Natural killer cell (primary cell): ENCODE measurements around the gene PALLD. TPM values are rescaled to one million over a fixed set of nuclear protein-coding genes. Genes with fewer than 3 reads are reported as not detected.

Experiments used
- ATAC-seq, 3 donors: fragments of 150-1000 bp in 2 of 3; fragments of 200-7000 bp in 1 of 3; cut with Tn5 transposase; 1 replicate in 1 of 3; 2 replicates in 2 of 3; pipeline ENCODE4 v1.10.0; 2021; ENCODE audit warnings: mild to moderate bottlenecking in 2 of 3, moderate library complexity in 2 of 3
- DNase-seq, 2 donors: peaks; one replicate each; pipeline versions ENCODE4 v3.0.0 to v3.0.0-alpha.2; 2013 to 2021; ENCODE audit warnings: mixed read lengths in 1 of 2
- H3K27ac ChIP-seq: one replicate; pipeline ENCODE4 v1.5.1; 2013; ENCODE audit warnings: mild to moderate bottlenecking, low read length
- H3K27me3 ChIP-seq: one replicate; pipeline ENCODE4 v1.6.1; 2013; ENCODE audit warnings: low read length; ENCODE audit not compliant: control insufficient read depth, insufficient read depth
- H3K36me3 ChIP-seq: one replicate; pipeline ENCODE4 v1.6.1; 2013; ENCODE audit warnings: low read length; ENCODE audit not compliant: control insufficient read depth, insufficient read depth
- H3K4me1 ChIP-seq: one replicate; pipeline ENCODE4 v1.6.1; 2013; ENCODE audit warnings: low read length; ENCODE audit not compliant: control insufficient read depth, insufficient read depth
- H3K4me3 ChIP-seq: one replicate; pipeline ENCODE4 v1.5.1; 2013; ENCODE audit warnings: low read length
- H3K9me3 ChIP-seq: one replicate; pipeline ENCODE4 v1.6.1; 2013; ENCODE audit warnings: low read length; ENCODE audit not compliant: control insufficient read depth, insufficient read depth
- H3K27ac Mint-ChIP-seq, 2 donors: one replicate each; pipeline ENCODE4 v1.8.0; 2022; ENCODE audit warnings: mild to moderate bottlenecking in 2 of 2, mixed read lengths in 2 of 2, moderate library complexity in 1 of 2
- H3K27me3 Mint-ChIP-seq, 2 donors: one replicate each; pipeline ENCODE4 v1.8.0; 2022; ENCODE audit warnings: low read depth in 2 of 2, mixed read lengths in 2 of 2
- H3K36me3 Mint-ChIP-seq: one replicate; pipeline ENCODE4 v1.8.0; 2022; ENCODE audit warnings: mixed read lengths
- H3K4me1 Mint-ChIP-seq, 2 donors: one replicate each; pipeline ENCODE4 v1.8.0; 2022; ENCODE audit warnings: mixed read lengths in 2 of 2
- H3K4me3 Mint-ChIP-seq: one replicate; pipeline ENCODE4 v1.8.0; 2022; ENCODE audit warnings: mild to moderate bottlenecking, moderate library complexity, mixed read lengths
- H3K9me3 Mint-ChIP-seq, 2 donors: one replicate each; pipeline ENCODE4 v1.8.0; 2022; ENCODE audit warnings: mixed read lengths in 2 of 2
- WGBS: methylation state at CpG from one replicate; pipeline ENCODE4 v1.1.7; 2013; ENCODE audit warnings: missing lambda C conversion rate; ENCODE audit not compliant: insufficient coverage; 5-methylcytosine and 5-hydroxymethylcytosine counted together
- intact Hi-C: fragments of 100-400 bp; cut with micrococcal nuclease; formaldehyde crosslinking; loops from one replicate; pipeline ENCODE4 v1.14.2; 2022
- total RNA-seq, 4 donors: library from RNA; stranded (reverse); fragments of 120-200 nt in 1 of 4; gene quantifications; one replicate each; pipeline versions ENCODE4 v1.2.3 to v1.2.4, GENCODE V29; 2013 to 2022
- TF ChIP-seq, protein P1 (sequence below): fragments of 200-600 bp; IDR thresholded peaks from one replicate; pipeline ENCODE4 v1.8.0; 2022; ENCODE audit warnings: antibody characterized with exemption

Gene PALLD
- total RNA-seq, 3 donors from 2014 or later (not counting 1 experiment from before 2014, with no cell fraction given), result 15.1 to 25.4 (median 22.8) TPM

DNA sequence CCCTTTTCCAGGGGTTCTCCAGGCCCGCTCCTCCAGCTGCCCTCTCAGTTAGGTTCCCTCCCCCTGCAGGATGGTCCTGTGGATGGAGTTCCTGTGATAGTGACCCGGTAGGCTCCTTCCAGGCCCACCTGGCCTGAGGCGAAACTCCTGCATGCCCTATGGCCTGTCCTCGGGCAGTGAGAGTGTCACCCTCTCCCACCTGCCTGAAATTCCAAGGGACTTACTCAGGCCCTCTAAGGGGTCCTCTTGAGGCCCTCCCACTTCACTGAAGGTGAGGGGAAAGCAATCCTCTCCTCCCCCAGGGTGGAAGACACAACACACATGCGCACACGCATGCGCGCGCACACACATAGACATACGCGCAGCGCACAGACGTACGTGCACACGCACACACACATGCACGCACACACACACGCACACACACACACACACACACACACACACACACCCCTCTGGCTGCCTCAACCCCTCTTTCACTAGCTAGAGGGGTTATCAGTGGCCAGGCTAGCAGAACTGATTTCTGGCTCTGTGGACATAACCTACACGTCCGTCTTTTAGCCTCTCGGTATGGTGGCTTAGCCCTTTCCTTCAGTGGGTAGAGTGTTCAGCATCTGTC is 297.3 kb downstream of the PALLD start:
- H3K36me3 ChIP-seq, result no peaks in the 10 kb centered on the region
- no peak overlapping the region for H3K4me3 ChIP-seq
- no peak overlapping the region for H3K27ac ChIP-seq
- no peaks in the 10 kb centered on the region for H3K4me1 ChIP-seq
- Mint-ChIP-seq H3K36me3 (no peaks in the 10 kb centered on the region), H3K27me3 (no peaks in the 10 kb centered on the region), H3K4me1 (no peaks in the 10 kb centered on the region), H3K9me3 (no peaks in the 10 kb centered on the region), H3K4me3 (no peak overlapping the region), H3K27ac (no peak overlapping the region)
- DNase-seq (no peak), ATAC-seq (no peak)
- TF ChIP-seq, protein P1, sequence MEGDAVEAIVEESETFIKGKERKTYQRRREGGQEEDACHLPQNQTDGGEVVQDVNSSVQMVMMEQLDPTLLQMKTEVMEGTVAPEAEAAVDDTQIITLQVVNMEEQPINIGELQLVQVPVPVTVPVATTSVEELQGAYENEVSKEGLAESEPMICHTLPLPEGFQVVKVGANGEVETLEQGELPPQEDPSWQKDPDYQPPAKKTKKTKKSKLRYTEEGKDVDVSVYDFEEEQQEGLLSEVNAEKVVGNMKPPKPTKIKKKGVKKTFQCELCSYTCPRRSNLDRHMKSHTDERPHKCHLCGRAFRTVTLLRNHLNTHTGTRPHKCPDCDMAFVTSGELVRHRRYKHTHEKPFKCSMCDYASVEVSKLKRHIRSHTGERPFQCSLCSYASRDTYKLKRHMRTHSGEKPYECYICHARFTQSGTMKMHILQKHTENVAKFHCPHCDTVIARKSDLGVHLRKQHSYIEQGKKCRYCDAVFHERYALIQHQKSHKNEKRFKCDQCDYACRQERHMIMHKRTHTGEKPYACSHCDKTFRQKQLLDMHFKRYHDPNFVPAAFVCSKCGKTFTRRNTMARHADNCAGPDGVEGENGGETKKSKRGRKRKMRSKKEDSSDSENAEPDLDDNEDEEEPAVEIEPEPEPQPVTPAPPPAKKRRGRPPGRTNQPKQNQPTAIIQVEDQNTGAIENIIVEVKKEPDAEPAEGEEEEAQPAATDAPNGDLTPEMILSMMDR, result no peak
- H3K27me3 ChIP-seq, result no peaks in the 10 kb centered on the region
- intact Hi-C loops, result no loop called here
- 87% methylated on average over 20 of the region's 20 CpGs for WGBS
- H3K9me3 ChIP-seq, result no peaks in the 10 kb centered on the region

DNA sequence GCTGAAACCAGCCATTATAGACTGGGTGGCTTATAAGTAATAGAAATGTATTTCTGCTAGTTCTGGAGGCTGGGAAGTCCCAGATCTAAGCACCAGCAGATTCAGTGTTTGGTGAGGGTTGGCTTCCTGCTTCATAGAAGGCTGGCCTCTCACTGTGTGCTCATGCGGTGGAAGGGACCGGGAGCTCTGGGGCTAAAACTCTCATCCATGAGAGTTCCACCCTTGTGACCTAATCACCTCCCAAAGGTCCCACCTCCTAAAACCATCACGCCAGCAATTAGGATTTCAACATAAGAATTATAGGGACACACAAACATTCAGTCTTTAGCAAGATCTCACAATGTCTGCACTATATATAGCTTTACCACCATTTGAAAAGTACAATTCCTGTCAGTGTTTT is 298.0 kb downstream of the PALLD start:
- DNase-seq, result no peak
- WGBS, result 87% methylated on average over 3 of the region's 3 CpGs

DNA sequence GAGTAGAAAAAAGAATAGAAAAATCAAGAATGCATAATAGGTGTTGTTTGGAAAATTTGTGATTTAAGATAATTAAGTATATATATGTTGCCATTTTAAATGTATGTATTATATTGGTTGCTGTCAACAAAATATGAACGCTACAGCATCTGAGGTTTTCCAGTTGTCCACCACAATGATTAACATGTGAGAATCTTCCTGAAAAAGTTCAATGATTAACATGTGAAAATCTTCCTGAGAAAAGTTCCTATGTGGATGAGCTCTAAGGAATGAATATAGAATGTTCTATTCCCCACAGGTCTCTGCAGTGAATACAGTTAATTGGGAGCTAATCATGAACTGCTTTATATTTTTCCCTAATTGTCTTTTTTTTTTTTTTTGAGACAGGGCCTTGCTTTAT is 298.5 kb downstream of the PALLD start:
- Histone ChIP-seq H3K27ac (no peak overlapping the region), H3K27me3 (no peaks in the 10 kb centered on the region), H3K9me3 (no peaks in the 10 kb centered on the region), H3K4me3 (no peak overlapping the region), H3K36me3 (no peaks in the 10 kb centered on the region), H3K4me1 (no peaks in the 10 kb centered on the region)
- Mint-ChIP-seq H3K27ac (no peak overlapping the region), H3K27me3 (no peaks in the 10 kb centered on the region), H3K9me3 (no peaks in the 10 kb centered on the region), H3K4me1 (no peaks in the 10 kb centered on the region), H3K4me3 (no peak overlapping the region), H3K36me3 (no peaks in the 10 kb centered on the region)
- 82% methylated on average over 1 of the region's 1 CpG for WGBS
- ATAC-seq, result no peak
- TF ChIP-seq, protein P1, result no peak
- DNase-seq, result no peak
- intact Hi-C loops, result no loop called here

More for the DNA sequence above, 298.0 kb downstream of the PALLD start:
- intact Hi-C loops, result no loop called here
- H3K27ac Mint-ChIP-seq, result no peak overlapping the region
- no peaks in the 10 kb centered on the region for H3K27me3 Mint-ChIP-seq
- ATAC-seq, result no peak
- no peaks in the 10 kb centered on the region for H3K9me3 ChIP-seq
- H3K27me3 ChIP-seq, result no peaks in the 10 kb centered on the region
- no peak overlapping the region for H3K4me3 ChIP-seq
- H3K9me3 Mint-ChIP-seq, result no peaks in the 10 kb centered on the region
- no peak overlapping the region for H3K27ac ChIP-seq
- H3K4me1 Mint-ChIP-seq, result no peaks in the 10 kb centered on the region
- TF ChIP-seq, protein P1, result no peak
- H3K4me1 ChIP-seq, result no peaks in the 10 kb centered on the region
- H3K36me3 ChIP-seq, result no peaks in the 10 kb centered on the region
- no peak overlapping the region for H3K4me3 Mint-ChIP-seq
- no peaks in the 10 kb centered on the region for H3K36me3 Mint-ChIP-seq
